ENCODE measurements around the gene C19orf18. TPM values are rescaled to one million over a fixed set of nuclear protein-coding genes. Genes with fewer than 3 reads are reported as not detected.

Gene C19orf18
- total and polyA plus RNA-seq, 2 of the 4 experiments (the other 2 are of a cell fraction): 0.15 TPM; not detected in 1

DNA sequence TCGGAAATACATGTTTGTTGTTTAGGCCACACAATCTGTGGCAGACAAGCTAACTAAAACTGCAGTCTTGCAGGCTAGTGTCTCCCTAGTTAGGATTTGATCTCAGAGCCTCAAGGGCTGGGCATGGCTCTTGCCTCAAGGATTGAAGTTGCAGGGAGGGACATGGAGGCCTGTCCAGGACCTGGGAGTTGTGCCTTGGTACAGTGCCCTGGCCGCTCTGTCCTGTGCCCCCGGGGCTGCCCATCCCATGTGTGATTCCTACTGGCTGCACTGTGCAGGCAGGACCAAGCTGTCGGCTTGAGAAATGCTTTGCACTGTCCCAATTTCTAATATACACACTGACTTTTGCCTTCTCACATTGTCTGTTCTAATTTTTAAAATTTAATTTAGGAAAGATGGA is 19.3 kb downstream of the C19orf18 start:
- no peak overlapping the region for H4K5ac ChIP-seq (ENCODE audit: low read depth, low read length)
- H2BK120ac ChIP-seq (ENCODE audit: low read depth, low read length): no peak overlapping the region
- in situ Hi-C loops (cut with MboI; ENCODE audit: low sequenced_read_pairs): no loop called here
- peaks cover 46% of the 10 kb centered on the region for H3K9me3 ChIP-seq (ENCODE audit: control insufficient read depth, insufficient read depth, low read length)
- DNase-seq: no peak
- no peaks in the 10 kb centered on the region for H4K20me1 ChIP-seq (ENCODE audit: insufficient read depth, low read length)
- H4K91ac ChIP-seq (ENCODE audit: insufficient read depth, low read depth, low read length): no peak overlapping the region
- dilution Hi-C loops (cut with HindIII; ENCODE audit: low sequenced_read_pairs, unreplicated experiment): no loop called here
- no peak overlapping the region for H3K56ac ChIP-seq (ENCODE audit: extremely low read depth, insufficient read depth, low read length)
- no peak for TF ChIP-seq MAZ (IDR thresholded peaks at IDR 0.05; ENCODE audit: borderline replicate concordance, low read depth, low read length)
- TF ChIP-seq CEBPB (IDR thresholded peaks at IDR 0.05; ENCODE audit: low read depth, low read length): no peak
- no peak overlapping the region for H3K18ac ChIP-seq (ENCODE audit: low read depth, low read length)
- no peak overlapping the region for H2BK20ac ChIP-seq (ENCODE audit: low read depth, low read length)
- H2BK5ac ChIP-seq (ENCODE audit: low read depth, low read length, poor library complexity, severe bottlenecking): no peak overlapping the region
- BruUV-seq (replicated peaks): no TSS peak
- no peak overlapping the region for H3K27ac ChIP-seq (ENCODE audit: insufficient read depth, low read length)
- no peak overlapping the region for H3K4me2 ChIP-seq (ENCODE audit: low read depth, low read length)
- H2AK5ac ChIP-seq (ENCODE audit: low read depth, low read length): no peak overlapping the region
- CTCF ChIA-PET: no interaction called here
- no peak overlapping the region for H3K23ac ChIP-seq (ENCODE audit: low read depth, low read length)
- H3K27me3 ChIP-seq (ENCODE audit: control insufficient read depth, insufficient read depth, low read length): no peaks in the 10 kb centered on the region
- H3K14ac ChIP-seq (replicated peaks; ENCODE audit: low read depth, low read length): no peak overlapping the region
- H3K79me1 ChIP-seq (ENCODE audit: low read depth in 1 of 2, low read length in 2 of 2): no peaks in the 10 kb centered on the region
- no CpG with 5 or more reads among the region's 4 CpGs for WGBS, 2 experiments (ENCODE audit: extremely low coverage in 2 of 2, insufficient read length in 1 of 2)
- no peaks in the 10 kb centered on the region for H3K4me1 ChIP-seq (ENCODE audit: control insufficient read depth, insufficient read depth, low read length)
- H3K36me3 ChIP-seq (ENCODE audit: control insufficient read depth, insufficient read depth, low read length): no peaks in the 10 kb centered on the region
- no peak overlapping the region for H3K9ac ChIP-seq (ENCODE audit: low read depth, low read length)
- ATAC-seq (ENCODE audit: low read depth): no peak
- no peak overlapping the region for H2BK15ac ChIP-seq (ENCODE audit: low read depth, low read length)
- H3K4ac ChIP-seq (ENCODE audit: low read depth, low read length): no peak overlapping the region
- no peak overlapping the region for H4K8ac ChIP-seq (ENCODE audit: low read depth in 2 of 2, low read length in 2 of 2)
- no peak overlapping the region for H3K4me3 ChIP-seq (ENCODE audit: insufficient read depth, low read depth, low read length)
- no peak overlapping the region for H2AK9ac ChIP-seq (replicated peaks; ENCODE audit: low read depth, low read length, poor library complexity)
- intact Hi-C loops (cut with micrococcal nuclease): no loop called here
- H3K9me1 ChIP-seq (ENCODE audit: insufficient read depth, low read length): no peaks in the 10 kb centered on the region
- POLR2A ChIA-PET (ENCODE audit: unreplicated experiment): no interaction called here
- no peak overlapping the region for H2AFZ ChIP-seq (replicated peaks; ENCODE audit: low read length, poor library complexity)

Data from IMR-90 (cell line).